Ascending aorta (tissue), 2 donors: ENCODE data around the gene ISG20L2. TPM values are rescaled to one million over a fixed set of nuclear protein-coding genes. Genes with fewer than 3 reads are reported as not detected.

ENCODE experiments used
- DNase-seq, 2 donors: peaks; one replicate each; pipeline ENCODE4 v3.0.0-alpha.2; 2019; ENCODE audit warnings: low spot score in 2 of 2
- H3K27ac ChIP-seq, 2 donors: fragments of 200-600 bp; sonication (generic); one replicate each; pipeline ENCODE4 v1.5.1; 2016 to 2017; ENCODE audit warnings: mild to moderate bottlenecking in 1 of 2
- H3K27me3 ChIP-seq: fragments of 200-600 bp; sonication (generic); one replicate; pipeline ENCODE4 v1.5.1; 2017
- H3K36me3 ChIP-seq, 2 donors: fragments of 200-600 bp; sonication (generic); one replicate each; pipeline ENCODE4 v1.5.1; 2016
- H3K4me1 ChIP-seq, 2 donors: fragments of 200-600 bp; sonication (generic); one replicate each; pipeline ENCODE4 v1.5.1; 2016 to 2017; ENCODE audit warnings: mild to moderate bottlenecking in 1 of 2
- H3K4me3 ChIP-seq, 2 donors: fragments of 200-600 bp; sonication (generic); one replicate each; pipeline ENCODE4 v1.5.1; 2016 to 2017; ENCODE audit warnings: mild to moderate bottlenecking in 1 of 2
- H3K9me3 ChIP-seq, 2 donors: fragments of 200-600 bp; sonication (generic); one replicate each; pipeline ENCODE4 v1.5.1; 2016
- intact Hi-C: fragments of 100-400 bp; cut with DNase I; formaldehyde crosslinking; loops from one replicate; pipeline ENCODE4 v1.15.1; 2023
- total RNA-seq: library from RNA; depleted of rRNA; stranded (reverse); fragments of >200 nt; gene quantifications from one replicate; pipeline ENCODE4 v1.1.0, GENCODE V29; 2016
- TF ChIP-seq, protein P1 (sequence below), 3 experiments: fragments of 200-600 bp in 2 of 3; fragments of 450-650 bp in 1 of 3; sonication (generic) in 2 of 3; IDR thresholded peaks; one replicate each; pipeline ENCODE4 v1.5.1; 2016 to 2019; ENCODE audit warnings: antibody characterized with exemption in 3 of 3, mild to moderate bottlenecking in 1 of 3, moderate library complexity in 1 of 3

Gene ISG20L2
- total RNA-seq, 1 donor from 2014 or later = 7.8 TPM

DNA sequence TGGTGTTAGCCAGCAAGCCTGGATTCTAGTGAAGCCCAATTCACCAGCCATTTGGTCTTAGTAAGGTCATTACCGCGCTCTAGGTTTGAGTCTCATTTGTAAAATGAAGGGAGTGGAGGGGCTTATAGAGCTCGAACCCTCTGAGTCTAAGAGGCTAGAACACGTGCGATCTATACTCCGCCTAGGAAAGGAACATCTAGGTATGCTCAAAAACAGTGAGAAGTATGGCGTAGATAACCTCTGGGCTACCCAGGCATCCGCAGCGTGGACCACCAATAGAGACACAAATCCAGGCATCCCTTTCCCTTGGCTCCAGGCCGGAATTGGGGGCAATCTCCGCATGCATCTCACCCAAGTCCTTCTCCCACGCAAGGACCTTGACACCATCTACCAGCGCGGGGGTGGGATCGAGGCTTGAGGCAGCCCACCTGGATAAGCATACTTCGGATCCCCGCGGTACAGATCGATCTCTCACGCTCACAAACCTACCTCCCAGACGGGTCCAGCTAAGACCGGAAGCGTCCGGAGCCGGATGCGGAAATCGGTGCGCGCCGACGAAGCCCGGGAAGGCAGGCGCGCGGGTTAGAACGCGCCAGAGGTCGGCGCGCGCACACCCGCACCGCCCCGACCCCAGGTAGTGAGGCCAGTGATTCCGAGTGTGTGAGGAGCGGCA is 504 bp downstream of the ISG20L2 start, which contains the start of gene METTL25B:
TSS of gene METTL25B (plus strand) at position 544 of the 673 bp plus-strand sequence. CDS start 636 bp downstream, outside the sequence.
- no peaks in the 10 kb centered on the region for H3K9me3 ChIP-seq
- H3K4me3 ChIP-seq = peak within 1 kb of the TSS; percentile 82 to 84
- intact Hi-C loops = loop anchor here (1.0 to 5.0 kb wide), 7 partner anchors 13 to 389 kb away; partner anchors contain the start of genes CCT3, CRABP2, HDGF and MRPL24
- no peaks in the 10 kb centered on the region for H3K27me3 ChIP-seq
- DNase-seq = peak in 1 of 2 donors; percentile 90
- peak within 1 kb of the TSS; percentile 95 to 97 for H3K27ac ChIP-seq
- H3K36me3 ChIP-seq = peaks cover 13 to 28% of the 10 kb centered on the region in 2 donors
- peaks cover 24 to 35% of the 10 kb centered on the region in 2 donors for H3K4me1 ChIP-seq
- TF ChIP-seq, protein P1, sequence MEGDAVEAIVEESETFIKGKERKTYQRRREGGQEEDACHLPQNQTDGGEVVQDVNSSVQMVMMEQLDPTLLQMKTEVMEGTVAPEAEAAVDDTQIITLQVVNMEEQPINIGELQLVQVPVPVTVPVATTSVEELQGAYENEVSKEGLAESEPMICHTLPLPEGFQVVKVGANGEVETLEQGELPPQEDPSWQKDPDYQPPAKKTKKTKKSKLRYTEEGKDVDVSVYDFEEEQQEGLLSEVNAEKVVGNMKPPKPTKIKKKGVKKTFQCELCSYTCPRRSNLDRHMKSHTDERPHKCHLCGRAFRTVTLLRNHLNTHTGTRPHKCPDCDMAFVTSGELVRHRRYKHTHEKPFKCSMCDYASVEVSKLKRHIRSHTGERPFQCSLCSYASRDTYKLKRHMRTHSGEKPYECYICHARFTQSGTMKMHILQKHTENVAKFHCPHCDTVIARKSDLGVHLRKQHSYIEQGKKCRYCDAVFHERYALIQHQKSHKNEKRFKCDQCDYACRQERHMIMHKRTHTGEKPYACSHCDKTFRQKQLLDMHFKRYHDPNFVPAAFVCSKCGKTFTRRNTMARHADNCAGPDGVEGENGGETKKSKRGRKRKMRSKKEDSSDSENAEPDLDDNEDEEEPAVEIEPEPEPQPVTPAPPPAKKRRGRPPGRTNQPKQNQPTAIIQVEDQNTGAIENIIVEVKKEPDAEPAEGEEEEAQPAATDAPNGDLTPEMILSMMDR (IDR thresholded peaks at IDR 0.05) = no peak

DNA sequence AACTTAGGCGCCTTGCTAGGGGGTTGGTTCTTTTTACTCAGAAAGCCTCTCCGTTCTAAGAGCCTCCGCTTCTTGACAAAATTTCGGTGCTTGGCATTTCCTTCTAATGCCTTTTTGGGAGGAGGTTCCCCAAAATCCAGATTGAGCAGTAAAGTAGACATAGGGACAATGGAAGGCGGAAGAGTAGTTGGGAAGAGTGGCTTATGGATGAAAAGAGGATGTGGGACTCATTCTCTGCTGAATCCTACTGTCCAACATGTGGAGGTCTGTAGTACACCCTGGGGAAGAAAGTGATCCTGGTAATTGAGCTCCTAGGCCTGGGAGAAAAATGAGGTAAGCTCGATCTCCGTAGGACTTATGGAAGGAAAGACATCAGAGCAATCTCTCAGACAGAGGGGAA is 1.1 kb downstream of the ISG20L2 start:
- peak overlapping the region; percentile 95 to 97 for H3K27ac ChIP-seq
- H3K27me3 ChIP-seq = no peaks in the 10 kb centered on the region
- DNase-seq = no peak
- peak overlapping the region; percentile 82 to 84 for H3K4me3 ChIP-seq
- peaks cover 24 to 35% of the 10 kb centered on the region in 2 donors for H3K4me1 ChIP-seq
- H3K36me3 ChIP-seq = peaks cover 19 to 29% of the 10 kb centered on the region in 2 donors
- TF ChIP-seq, protein P1 (IDR thresholded peaks at IDR 0.05) = no peak
- intact Hi-C loops = loop anchor here (5.0 kb wide), 1 partner anchor 270 kb away; no protein-coding TSS in a partner anchor
- H3K9me3 ChIP-seq = no peaks in the 10 kb centered on the region

DNA sequence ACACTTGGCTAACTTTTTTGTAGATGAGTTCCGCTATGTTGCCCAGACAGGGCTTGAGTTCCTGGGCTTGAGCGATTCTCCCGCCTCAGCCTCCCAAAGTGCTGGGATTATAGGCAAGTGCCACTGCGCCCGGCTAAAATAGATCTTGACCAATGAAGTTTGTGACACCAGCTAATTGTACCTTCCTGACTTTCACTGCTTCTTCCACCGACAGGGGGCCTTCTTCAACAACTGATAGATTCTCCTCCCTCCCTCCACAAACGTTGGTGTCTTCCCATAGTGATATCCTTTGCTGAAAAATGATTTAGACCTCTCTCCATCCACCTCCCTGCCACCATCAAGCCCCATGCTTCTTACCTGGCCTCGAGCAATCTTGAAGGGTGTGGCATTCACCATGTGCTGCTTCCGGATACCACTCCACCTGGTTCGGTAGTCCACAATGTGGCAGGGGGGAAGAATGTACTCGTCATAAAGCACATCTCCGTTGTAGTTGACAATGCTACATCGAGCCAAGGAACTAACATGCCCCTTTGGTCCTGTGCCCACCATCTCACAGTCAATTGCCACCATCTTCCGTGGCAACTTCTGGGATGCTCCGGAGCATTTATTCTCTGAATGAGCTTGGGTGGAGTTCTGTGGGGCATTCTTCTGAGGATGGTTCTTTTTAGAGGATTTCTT is 1.9 kb downstream of the ISG20L2 start:
- TF ChIP-seq, protein P1 (IDR thresholded peaks at IDR 0.05) = peak; percentile 15 to 43 (median 41)
- DNase-seq = no peak
- intact Hi-C loops = loop anchor here (5.0 kb wide), 1 partner anchor 269 kb away; no protein-coding TSS in a partner anchor
- no peaks in the 10 kb centered on the region for H3K9me3 ChIP-seq
- peak overlapping the region; percentile 82 to 84 for H3K4me3 ChIP-seq
- peaks cover 24 to 35% of the 10 kb centered on the region in 2 donors for H3K4me1 ChIP-seq
- H3K27me3 ChIP-seq = no peaks in the 10 kb centered on the region
- no peak overlapping the region for H3K27ac ChIP-seq
- peaks cover 19 to 30% of the 10 kb centered on the region in 2 donors for H3K36me3 ChIP-seq

DNA sequence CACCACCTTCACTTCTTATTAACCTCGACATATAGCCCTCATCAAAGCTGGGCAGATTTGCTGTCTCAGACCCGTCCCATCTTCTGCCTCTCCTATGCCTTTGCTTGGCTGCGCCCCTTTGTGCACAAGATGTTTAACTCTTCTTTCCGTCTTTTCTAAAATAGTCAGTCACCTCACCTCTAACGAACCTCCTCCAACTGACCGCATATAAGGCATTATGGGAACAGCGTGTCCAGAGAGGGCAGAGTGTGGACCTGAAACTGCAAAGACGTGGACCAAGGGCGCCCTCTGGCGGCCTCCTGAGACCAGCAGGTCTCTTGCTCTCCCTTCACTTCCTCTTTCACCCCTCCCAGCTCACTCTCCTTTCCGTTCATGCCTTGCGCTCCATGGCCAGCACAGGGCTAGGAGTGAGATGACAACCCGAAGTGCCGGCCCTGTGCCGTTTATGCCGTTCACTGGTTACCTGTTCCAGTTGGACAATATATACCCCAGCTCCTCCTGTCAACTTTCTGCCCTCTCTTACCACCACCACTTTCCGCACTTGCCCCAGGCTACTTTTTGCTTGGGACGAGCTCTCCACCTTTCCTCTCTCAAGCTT is 2.8 kb downstream of the ISG20L2 start:
- no peak overlapping the region for H3K27ac ChIP-seq

DNA sequence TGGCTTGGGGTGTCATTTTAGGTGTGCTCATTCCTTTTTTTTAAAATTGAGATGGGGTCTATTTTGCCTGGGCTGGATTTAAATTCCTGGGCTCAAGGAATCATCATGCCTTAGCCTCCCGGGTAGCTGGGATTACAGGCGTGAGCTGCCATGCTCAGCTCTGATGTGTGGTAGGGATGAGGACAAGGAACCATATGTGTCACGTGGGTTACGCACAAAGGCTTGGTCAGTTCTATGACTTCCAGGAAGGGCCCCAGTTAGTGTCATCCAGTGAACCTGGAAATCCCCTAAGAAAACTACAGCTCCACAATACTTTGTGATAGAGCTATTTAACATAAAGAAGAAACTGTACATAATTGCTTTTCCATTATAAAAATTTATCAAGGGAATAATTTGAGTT is 7.0 kb downstream of the ISG20L2 start:
- TF ChIP-seq, protein P1 (IDR thresholded peaks at IDR 0.05) = no peak
- DNase-seq = no peak
- Histone ChIP-seq H3K9me3 (no peaks in the 10 kb centered on the region), H3K36me3 (peaks cover 26 to 42% of the 10 kb centered on the region in 2 donors), H3K27me3 (no peaks in the 10 kb centered on the region), H3K27ac (no peak overlapping the region), H3K4me1 (peaks cover 11 to 17% of the 10 kb centered on the region in 2 donors), H3K4me3 (no peak overlapping the region)
- intact Hi-C loops = no loop called here

More for the DNA sequence above, 2.8 kb downstream of the ISG20L2 start:
- Histone ChIP-seq H3K27me3 (no peaks in the 10 kb centered on the region), H3K4me1 (peaks cover 24 to 35% of the 10 kb centered on the region in 2 donors), H3K4me3 (peak overlapping the region; percentile 82 to 84), H3K36me3 (peaks cover 26 to 39% of the 10 kb centered on the region in 2 donors), H3K9me3 (no peaks in the 10 kb centered on the region)
- DNase-seq = peak; percentile 51 to 94
- TF ChIP-seq, protein P1 (IDR thresholded peaks at IDR 0.05) = peak; percentile 86 to 92 (median 92)
- intact Hi-C loops = loop anchor here (1.0 to 5.0 kb wide), 3 partner anchors 36 to 268 kb away; no protein-coding TSS in a partner anchor
